Fibroblast of skin of left biceps (primary cell): ENCODE results near the gene ACOXL.

Experiments
- DNase-seq, 2 experiments: peaks; one replicate each; pipeline ENCODE4 v3.0.0-alpha.2; 2013; ENCODE audit warnings: low read depth in 2 of 2

ACOXL gene

GRCh38 chr2:110973262-110973661, 240.9 kb downstream of the ACOXL start:
- DNase-seq: no peak

GRCh38 chr2:110977403-110977802, 245.0 kb downstream of the ACOXL start:
- DNase-seq: no peak

DNA sequence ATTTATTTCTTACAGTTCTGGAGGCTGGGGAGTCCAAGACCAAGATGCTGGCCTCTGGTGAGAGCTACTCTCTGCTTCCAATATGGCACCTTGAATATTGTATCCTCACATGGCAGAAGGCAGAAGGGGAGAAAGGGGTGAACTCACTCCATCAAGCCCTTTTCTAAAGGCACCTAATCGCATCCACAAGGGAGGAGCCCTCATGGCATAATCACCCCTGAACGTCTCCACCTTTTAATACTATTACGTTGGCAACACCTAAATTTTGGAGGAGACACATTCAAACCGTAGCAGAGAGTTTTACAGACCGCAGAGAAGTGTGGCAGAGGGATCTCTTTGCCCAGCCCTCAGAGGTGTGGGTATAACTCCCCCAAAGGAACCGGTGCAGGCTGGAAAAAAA, 245.8 kb downstream of the ACOXL start:
- DNase-seq: no peak

- DNase-seq: no peak
Observed at GRCh38 chr2:110978756-110979470, 246.5 kb downstream of the ACOXL start.

- DNase-seq: no peak
Observed at GRCh38 chr2:110979471-110980338, 247.3 kb downstream of the ACOXL start.

DNA sequence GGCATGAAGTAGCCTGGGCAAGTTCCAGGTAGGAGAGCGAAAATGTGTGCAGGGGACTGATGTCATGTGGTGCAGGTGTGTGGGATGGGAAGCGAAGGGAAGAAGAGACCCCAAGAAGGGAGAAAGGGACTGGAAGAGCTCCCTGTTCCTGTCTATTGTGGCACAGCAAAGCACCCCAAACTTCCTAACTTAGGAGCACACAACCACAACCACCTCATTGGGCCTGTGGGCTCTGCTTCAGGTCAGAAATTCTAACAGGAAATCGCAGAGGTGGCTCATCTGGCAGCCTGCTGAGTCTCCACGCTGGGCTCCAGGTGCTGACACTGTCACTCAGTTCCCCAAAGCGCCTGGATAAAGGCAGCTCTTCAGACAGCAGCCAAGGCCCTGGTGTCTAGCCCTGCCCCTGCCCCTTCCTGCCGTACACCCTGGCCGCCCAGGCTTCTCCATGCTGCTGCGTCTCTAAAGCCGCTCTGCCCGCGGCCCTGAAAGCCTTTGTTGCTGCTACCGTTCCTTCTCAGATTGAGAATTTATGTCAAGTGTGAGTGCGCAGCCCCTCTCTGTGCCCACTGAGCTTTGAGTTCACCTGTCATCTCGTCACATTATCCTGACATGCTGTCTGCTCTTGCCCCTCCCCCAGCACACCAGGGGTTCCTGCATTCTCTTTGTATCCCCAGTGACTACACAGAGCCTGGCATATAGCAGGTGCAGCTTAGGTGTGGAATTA, 248.1 kb downstream of the ACOXL start:
- no peak for DNase-seq

GRCh38 chr2:110983133-110983532, 250.8 kb downstream of the ACOXL start:
- DNase-seq: no peak

- no peak for DNase-seq
Observed at GRCh38 chr2:110984694-110985490, 252.5 kb downstream of the ACOXL start.

DNA sequence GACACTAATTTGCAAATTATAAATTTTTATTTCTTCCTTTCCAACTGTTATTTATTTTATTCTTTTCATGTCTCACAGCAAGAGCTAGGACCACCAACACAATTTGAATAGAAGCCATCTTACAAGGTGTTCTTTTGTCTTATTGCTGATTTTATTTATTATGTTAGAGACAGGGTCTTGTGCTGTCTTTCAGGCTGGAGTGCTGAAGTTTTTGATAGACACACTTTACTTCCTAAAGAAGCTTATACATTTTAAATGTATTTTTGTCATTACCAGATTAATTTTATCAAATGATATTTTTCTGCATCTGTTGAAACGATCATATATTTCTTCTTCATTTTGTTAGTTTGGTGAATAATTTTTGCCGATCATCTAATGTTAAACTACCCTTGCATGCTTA, 258.1 kb downstream of the ACOXL start:
- DNase-seq: no peak

DNA sequence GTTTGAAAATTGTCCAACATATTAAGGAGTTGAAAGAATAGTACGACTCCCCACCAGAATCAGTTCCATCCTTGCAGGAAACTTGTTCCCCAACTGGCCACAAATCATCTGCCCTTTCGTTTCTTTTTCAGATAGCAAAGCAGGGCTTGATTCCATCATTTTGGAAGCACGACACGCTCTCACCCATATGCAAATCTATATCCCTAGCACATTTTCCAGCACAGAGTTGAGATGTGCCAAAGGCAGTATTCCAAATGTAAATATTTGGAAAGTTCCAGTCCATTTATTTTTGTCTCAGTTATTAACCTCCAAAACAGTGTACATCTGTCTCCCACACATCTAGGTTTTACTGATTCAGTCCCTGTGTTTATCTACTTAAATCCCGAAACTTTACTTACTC, 259.5 kb downstream of the ACOXL start:
- no peak for DNase-seq

GRCh38 chr2:110992886-110993285, 260.5 kb downstream of the ACOXL start:
- DNase-seq: no peak

DNA sequence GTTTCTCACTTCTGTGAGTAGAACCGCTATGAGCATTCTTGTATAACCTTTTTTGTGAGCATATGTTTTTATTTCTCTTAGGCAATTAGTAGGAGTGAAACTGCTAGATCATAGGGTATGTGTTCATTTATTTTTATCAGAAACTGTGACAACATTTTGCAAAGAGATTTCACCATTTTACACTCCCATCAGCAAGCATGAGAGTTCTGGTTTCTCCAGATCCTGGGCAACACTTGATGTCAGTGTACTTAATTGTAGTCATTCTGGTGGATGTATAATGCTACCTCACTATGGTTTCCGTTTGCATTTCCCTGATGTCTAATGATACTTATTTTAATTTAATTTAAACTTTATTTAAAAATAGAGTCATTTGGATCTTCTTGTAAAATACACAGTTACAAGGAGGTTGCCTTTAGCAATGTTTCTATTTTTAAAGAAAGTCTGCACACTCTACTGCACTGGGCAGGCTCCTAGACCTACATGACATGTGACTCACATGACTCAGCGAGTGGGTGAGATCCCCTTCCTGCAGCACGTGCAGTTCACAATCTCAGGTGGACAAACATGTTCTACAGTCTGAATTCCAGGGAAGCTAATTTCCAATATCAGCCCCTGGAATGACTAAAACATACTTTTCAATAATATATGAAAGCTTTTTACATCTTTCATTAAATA, 261.3 kb downstream of the ACOXL start:
- DNase-seq: no peak

DNA sequence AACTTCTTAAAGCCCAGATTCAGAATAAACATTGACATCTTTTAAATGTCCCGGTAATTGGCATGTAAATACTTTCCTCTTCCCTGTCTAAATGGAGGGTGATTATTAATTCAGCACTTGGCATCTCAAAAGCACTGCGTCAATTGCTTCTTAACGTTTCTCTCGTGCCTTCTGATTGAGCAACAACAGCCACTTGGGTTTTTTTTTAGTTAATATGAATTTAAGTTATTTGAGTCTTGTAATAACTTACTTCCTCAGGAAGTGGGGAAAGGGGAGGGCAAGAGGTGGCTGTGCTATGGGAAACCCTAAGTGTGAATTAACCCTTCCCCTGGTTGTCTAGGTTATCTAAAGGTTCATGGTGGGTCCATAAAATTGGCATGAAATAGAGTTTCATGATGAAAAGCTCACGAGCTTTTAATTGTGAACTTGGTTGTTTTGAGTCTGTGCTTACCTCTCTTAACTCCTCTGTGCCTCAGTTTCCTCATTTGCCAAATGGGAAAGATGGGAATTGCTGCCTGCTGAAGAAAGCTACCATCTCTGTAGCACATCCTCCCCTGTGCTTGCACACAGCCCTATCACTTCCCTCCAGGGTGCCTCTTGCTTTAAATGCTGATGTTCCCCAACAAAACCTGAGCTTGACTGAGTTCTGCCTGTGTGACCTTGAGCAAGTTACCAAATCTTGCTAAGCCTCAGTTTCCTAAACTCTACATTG, 262.0 kb downstream of the ACOXL start:
- DNase-seq: no peak

DNA sequence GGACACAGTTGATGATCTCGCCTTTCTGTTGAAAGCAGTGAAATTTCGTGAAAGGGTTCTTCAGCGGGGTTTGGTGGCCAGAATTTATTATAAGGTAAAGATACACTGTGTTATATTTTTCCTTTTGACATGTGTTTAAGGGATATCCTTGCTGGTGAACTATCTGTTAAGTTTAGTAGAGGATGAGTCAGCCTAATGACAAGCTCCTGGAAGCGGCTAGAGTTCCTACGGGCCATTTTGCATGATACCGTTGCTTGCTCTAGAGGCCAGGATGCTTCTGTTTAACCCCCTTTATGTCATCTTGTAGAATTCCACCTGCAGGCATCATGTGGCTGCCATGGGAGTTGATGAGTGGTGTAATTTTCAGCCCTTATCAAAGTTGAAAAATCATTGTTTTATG, 263.5 kb downstream of the ACOXL start:
- DNase-seq: no peak

GRCh38 chr2:110997331-110998045, 265.1 kb downstream of the ACOXL start:
- no peak for DNase-seq

DNA sequence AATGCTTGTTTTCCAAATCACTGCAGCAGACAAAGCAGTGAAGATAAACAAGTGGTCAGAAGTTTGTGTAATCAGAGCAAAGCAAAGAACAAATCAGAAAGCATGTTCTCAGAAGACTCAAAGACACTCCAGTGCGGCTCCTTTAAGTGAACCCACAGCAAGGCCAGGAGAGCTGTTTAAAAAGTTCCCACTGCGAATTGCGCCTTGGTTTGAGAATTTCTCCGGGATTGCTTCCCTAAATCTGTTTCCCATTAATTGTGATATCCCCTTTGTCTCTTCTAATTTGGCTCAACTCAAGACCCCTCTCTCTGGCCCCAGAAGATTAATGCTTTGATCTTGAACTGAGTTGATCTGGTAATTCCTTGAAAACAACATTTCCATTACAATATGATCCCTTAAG, 265.9 kb downstream of the ACOXL start:
- DNase-seq: no peak

- no peak for DNase-seq
Observed at GRCh38 chr2:110999626-111000025, 267.3 kb downstream of the ACOXL start.

GRCh38 chr2:111005307-111005706, 272.9 kb downstream of the ACOXL start:
- no peak for DNase-seq

DNA sequence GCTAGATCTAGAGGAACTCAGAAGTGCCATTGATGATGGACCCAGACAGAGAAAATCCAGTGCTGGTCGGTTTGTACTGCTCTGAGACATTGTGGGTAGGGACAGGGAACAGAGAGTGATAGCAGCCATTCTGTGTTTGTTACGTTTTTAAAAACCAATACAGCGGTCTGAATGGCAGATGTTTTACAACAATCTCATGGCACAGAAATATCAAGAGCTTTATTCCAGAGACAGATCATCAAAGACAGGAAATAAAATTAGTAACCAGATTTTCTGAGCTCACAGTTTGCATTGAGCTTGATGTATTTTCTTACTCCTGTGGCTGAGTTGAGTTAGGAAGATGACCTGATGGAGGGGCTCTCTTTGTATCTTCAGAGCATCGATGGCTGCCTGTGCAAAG, 273.4 kb downstream of the ACOXL start:
- DNase-seq: no peak
